ENCODE results near the gene UQCRC2. TPM values are rescaled to one million over a fixed set of nuclear protein-coding genes. Genes with fewer than 3 reads are reported as not detected.
"Not testable (repeated sequence)": the region's sequence is repeated elsewhere in the genome, so short reads cannot be mapped to it uniquely, and the experiment has no call there.

The UQCRC2 gene
- total RNA-seq, 4 donors from 2014 or later: 193 to 309 (median 286) TPM

GRCh38 chr16:22013486-22013885 is 60.3 kb downstream of the UQCRC2 start:
- TF ChIP-seq POLR2A (IDR thresholded peaks at IDR 0.05): no peak
- TF ChIP-seq CTCF (IDR thresholded peaks at IDR 0.05): no peak
- no peaks in the 10 kb centered on the region for H3K36me3 ChIP-seq
- H3K27ac ChIP-seq: no peak overlapping the region
- peaks cover 0 to 17% (median 2%) of the 10 kb centered on the region in 4 donors for H3K4me1 ChIP-seq
- DNase-seq: no peak
- H3K27me3 ChIP-seq: no peaks in the 10 kb centered on the region
- no peak overlapping the region for H3K4me3 ChIP-seq
- no peaks in the 10 kb centered on the region for H3K9me3 ChIP-seq

GRCh38 chr16:22014271-22014873 is 61.2 kb downstream of the UQCRC2 start:
- no peak for DNase-seq
- H3K9me3 ChIP-seq: no peaks in the 10 kb centered on the region
- H3K4me1 ChIP-seq: peaks cover 0 to 9% (median 0%) of the 10 kb centered on the region in 4 donors
- no peak overlapping the region for H3K27ac ChIP-seq
- TF ChIP-seq CTCF (IDR thresholded peaks at IDR 0.05): no peak
- TF ChIP-seq POLR2A (IDR thresholded peaks at IDR 0.05): no peak
- no peak overlapping the region for H3K4me3 ChIP-seq
- no peaks in the 10 kb centered on the region for H3K27me3 ChIP-seq
- no peaks in the 10 kb centered on the region for H3K36me3 ChIP-seq

- H3K36me3 ChIP-seq: no peaks in the 10 kb centered on the region
- no peak for DNase-seq
- TF ChIP-seq POLR2A (IDR thresholded peaks at IDR 0.05) (no peak), CTCF (IDR thresholded peaks at IDR 0.05) (no peak)
- H3K4me3 ChIP-seq: no peak overlapping the region
- H3K27me3 ChIP-seq: no peaks in the 10 kb centered on the region
- no peak overlapping the region for H3K27ac ChIP-seq
- H3K4me1 ChIP-seq: no peaks in the 10 kb centered on the region
- no peaks in the 10 kb centered on the region for H3K9me3 ChIP-seq
Observed at GRCh38 chr16:22016927-22017326, 63.8 kb downstream of the UQCRC2 start.

GRCh38 chr16:22018559-22018958 is 65.4 kb downstream of the UQCRC2 start:
- H3K9me3 ChIP-seq: no peaks in the 10 kb centered on the region
- H3K27me3 ChIP-seq: no peaks in the 10 kb centered on the region
- no peak for TF ChIP-seq CTCF (IDR thresholded peaks at IDR 0.05)
- TF ChIP-seq POLR2A (IDR thresholded peaks at IDR 0.05): no peak
- no peak for DNase-seq
- H3K27ac ChIP-seq: no peak overlapping the region
- H3K36me3 ChIP-seq: no peaks in the 10 kb centered on the region
- H3K4me1 ChIP-seq: no peaks in the 10 kb centered on the region
- no peak overlapping the region for H3K4me3 ChIP-seq

- Histone ChIP-seq H3K36me3 (no peaks in the 10 kb centered on the region), H3K4me3 (no peak overlapping the region), H3K4me1 (peaks cover 0 to 3% (median 0%) of the 10 kb centered on the region in 4 donors), H3K27ac (no peak overlapping the region), H3K9me3 (no peaks in the 10 kb centered on the region), H3K27me3 (no peaks in the 10 kb centered on the region)
- no peak for DNase-seq
- TF ChIP-seq POLR2A (IDR thresholded peaks at IDR 0.05): no peak
- no peak for TF ChIP-seq CTCF (IDR thresholded peaks at IDR 0.05)
Observed at GRCh38 chr16:22022151-22022550, 69.0 kb downstream of the UQCRC2 start.

- Histone ChIP-seq H3K4me3 (no peak overlapping the region), H3K36me3 (no peaks in the 10 kb centered on the region), H3K9me3 (no peaks in the 10 kb centered on the region), H3K4me1 (peaks cover 0 to 5% (median 0%) of the 10 kb centered on the region in 4 donors), H3K27me3 (no peaks in the 10 kb centered on the region), H3K27ac (no peak overlapping the region)
- DNase-seq: no peak
- TF ChIP-seq POLR2A (IDR thresholded peaks at IDR 0.05) (no peak), CTCF (IDR thresholded peaks at IDR 0.05) (no peak)
Observed at GRCh38 chr16:22023505-22023904, 70.3 kb downstream of the UQCRC2 start.

- not testable (repeated sequence) for H3K4me1 ChIP-seq, H3K27me3 ChIP-seq, H3K36me3 ChIP-seq, H3K4me3 ChIP-seq, H3K27ac ChIP-seq, DNase-seq, H3K9me3 ChIP-seq
Observed at GRCh38 chr16:22024785-22025184, 71.6 kb downstream of the UQCRC2 start.
